Measurements from ENCODE around the gene ABHD8. TPM values are rescaled to one million over a fixed set of nuclear protein-coding genes. Genes with fewer than 3 reads are reported as not detected.

The ABHD8 gene
- total and polyA plus RNA-seq, 2 of the 13 experiments (the other 11 are each of a cell fraction or from before 2014, with no cell fraction given): 6.3 to 7.2 TPM

DNA sequence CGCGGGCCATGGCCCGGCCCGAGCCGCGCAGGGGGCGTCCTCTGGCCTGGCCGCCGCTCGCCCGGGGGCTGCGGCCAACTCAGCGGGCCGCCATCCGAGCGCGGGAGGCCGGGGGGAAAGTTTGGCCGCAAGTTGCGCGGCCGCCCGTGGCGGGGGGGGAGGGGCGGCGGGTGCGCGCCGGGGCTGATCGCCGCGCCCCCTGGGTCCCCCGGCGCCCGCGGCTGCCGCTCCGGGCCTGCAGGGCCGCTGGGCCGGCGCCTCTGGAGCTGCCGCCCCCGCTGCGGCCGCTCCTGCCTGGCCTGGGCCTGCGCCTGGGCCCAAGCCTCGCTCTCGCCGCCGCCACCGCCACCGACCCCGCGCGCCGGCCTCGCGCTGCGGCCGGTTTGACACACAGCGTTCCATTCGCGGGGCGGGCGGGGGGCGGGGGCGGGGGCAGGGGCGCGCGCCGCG, 57.7 kb downstream of the ABHD8 start, which contains the start of gene NR2F6 (continued):
- TF ChIP-seq, protein P1, sequence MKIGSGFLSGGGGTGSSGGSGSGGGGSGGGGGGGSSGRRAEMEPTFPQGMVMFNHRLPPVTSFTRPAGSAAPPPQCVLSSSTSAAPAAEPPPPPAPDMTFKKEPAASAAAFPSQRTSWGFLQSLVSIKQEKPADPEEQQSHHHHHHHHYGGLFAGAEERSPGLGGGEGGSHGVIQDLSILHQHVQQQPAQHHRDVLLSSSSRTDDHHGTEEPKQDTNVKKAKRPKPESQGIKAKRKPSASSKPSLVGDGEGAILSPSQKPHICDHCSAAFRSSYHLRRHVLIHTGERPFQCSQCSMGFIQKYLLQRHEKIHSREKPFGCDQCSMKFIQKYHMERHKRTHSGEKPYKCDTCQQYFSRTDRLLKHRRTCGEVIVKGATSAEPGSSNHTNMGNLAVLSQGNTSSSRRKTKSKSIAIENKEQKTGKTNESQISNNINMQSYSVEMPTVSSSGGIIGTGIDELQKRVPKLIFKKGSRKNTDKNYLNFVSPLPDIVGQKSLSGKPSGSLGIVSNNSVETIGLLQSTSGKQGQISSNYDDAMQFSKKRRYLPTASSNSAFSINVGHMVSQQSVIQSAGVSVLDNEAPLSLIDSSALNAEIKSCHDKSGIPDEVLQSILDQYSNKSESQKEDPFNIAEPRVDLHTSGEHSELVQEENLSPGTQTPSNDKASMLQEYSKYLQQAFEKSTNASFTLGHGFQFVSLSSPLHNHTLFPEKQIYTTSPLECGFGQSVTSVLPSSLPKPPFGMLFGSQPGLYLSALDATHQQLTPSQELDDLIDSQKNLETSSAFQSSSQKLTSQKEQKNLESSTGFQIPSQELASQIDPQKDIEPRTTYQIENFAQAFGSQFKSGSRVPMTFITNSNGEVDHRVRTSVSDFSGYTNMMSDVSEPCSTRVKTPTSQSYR (CRISPR knock-in tag; IDR thresholded peaks at IDR 0.05; ENCODE audit: borderline replicate concordance): peak; percentile 54; the same call in 1 of the 2 replicates
- no peak for TF ChIP-seq SKI (IDR thresholded peaks at IDR 0.05; ENCODE audit: partially characterized antibody)
- TF ChIP-seq, protein P2, sequence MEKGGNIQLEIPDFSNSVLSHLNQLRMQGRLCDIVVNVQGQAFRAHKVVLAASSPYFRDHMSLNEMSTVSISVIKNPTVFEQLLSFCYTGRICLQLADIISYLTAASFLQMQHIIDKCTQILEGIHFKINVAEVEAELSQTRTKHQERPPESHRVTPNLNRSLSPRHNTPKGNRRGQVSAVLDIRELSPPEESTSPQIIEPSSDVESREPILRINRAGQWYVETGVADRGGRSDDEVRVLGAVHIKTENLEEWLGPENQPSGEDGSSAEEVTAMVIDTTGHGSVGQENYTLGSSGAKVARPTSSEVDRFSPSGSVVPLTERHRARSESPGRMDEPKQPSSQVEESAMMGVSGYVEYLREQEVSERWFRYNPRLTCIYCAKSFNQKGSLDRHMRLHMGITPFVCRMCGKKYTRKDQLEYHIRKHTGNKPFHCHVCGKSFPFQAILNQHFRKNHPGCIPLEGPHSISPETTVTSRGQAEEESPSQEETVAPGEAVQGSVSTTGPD (CRISPR knock-in tag; IDR thresholded peaks at IDR 0.05): no peak
- TF ChIP-seq CREB1 (IDR thresholded peaks at IDR 0.05): no peak
- no peak for TF ChIP-seq CREB1 (CRISPR knock-in tag; IDR thresholded peaks at IDR 0.05)
- no peak for TF ChIP-seq ZFP37 (CRISPR knock-in tag; IDR thresholded peaks at IDR 0.05; ENCODE audit: borderline replicate concordance)
- TF ChIP-seq, protein P3, sequence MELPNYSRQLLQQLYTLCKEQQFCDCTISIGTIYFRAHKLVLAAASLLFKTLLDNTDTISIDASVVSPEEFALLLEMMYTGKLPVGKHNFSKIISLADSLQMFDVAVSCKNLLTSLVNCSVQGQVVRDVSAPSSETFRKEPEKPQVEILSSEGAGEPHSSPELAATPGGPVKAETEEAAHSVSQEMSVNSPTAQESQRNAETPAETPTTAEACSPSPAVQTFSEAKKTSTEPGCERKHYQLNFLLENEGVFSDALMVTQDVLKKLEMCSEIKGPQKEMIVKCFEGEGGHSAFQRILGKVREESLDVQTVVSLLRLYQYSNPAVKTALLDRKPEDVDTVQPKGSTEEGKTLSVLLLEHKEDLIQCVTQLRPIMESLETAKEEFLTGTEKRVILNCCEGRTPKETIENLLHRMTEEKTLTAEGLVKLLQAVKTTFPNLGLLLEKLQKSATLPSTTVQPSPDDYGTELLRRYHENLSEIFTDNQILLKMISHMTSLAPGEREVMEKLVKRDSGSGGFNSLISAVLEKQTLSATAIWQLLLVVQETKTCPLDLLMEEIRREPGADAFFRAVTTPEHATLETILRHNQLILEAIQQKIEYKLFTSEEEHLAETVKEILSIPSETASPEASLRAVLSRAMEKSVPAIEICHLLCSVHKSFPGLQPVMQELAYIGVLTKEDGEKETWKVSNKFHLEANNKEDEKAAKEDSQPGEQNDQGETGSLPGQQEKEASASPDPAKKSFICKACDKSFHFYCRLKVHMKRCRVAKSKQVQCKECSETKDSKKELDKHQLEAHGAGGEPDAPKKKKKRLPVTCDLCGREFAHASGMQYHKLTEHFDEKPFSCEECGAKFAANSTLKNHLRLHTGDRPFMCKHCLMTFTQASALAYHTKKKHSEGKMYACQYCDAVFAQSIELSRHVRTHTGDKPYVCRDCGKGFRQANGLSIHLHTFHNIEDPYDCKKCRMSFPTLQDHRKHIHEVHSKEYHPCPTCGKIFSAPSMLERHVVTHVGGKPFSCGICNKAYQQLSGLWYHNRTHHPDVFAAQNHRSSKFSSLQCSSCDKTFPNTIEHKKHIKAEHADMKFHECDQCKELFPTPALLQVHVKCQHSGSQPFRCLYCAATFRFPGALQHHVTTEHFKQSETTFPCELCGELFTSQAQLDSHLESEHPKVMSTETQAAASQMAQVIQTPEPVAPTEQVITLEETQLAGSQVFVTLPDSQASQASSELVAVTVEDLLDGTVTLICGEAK (IDR thresholded peaks at IDR 0.05): no peak
- TF ChIP-seq, protein P3 (CRISPR knock-in tag; IDR thresholded peaks at IDR 0.05): no peak
- TF ChIP-seq ZNF235 (CRISPR knock-in tag; IDR thresholded peaks at IDR 0.05; ENCODE audit: borderline replicate concordance): no peak
- no peak for TF ChIP-seq ZNF747 (CRISPR knock-in tag; IDR thresholded peaks at IDR 0.05; ENCODE audit: borderline replicate concordance)
- TF ChIP-seq PHB2 (IDR thresholded peaks at IDR 0.05; ENCODE audit: partially characterized antibody): no peak
- TF ChIP-seq SAP130 (CRISPR knock-in tag; IDR thresholded peaks at IDR 0.05; ENCODE audit: low read depth): 0 out of 2 replicates have a peak, but pooled peaks have one; percentile 24
- TF ChIP-seq POLR2A (IDR thresholded peaks at IDR 0.05; ENCODE audit: insufficient read depth in 1 of 2, low read depth in 2 of 2, low read length in 2 of 2): peak in 1 of 2 experiments; percentile 73; a peak in 3 of 4 replicates
- TF ChIP-seq NAIF1 (CRISPR knock-in tag; IDR thresholded peaks at IDR 0.05; ENCODE audit: borderline replicate concordance): no peak
- no peak for TF ChIP-seq SRF (IDR thresholded peaks at IDR 0.05; ENCODE audit: low read depth, low read length)
- TF ChIP-seq, protein P4, sequence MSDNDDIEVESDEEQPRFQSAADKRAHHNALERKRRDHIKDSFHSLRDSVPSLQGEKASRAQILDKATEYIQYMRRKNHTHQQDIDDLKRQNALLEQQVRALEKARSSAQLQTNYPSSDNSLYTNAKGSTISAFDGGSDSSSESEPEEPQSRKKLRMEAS (IDR thresholded peaks at IDR 0.05): peak; percentile 16; the same call in 1 of the 2 replicates
